ENCODE measurements around the gene LDLRAD4. TPM values are rescaled to one million over a fixed set of nuclear protein-coding genes. Genes with fewer than 3 reads are reported as not detected.

LDLRAD4 gene
- total RNA-seq, 1 donor from 2014 or later, result 18.3 TPM

DNA sequence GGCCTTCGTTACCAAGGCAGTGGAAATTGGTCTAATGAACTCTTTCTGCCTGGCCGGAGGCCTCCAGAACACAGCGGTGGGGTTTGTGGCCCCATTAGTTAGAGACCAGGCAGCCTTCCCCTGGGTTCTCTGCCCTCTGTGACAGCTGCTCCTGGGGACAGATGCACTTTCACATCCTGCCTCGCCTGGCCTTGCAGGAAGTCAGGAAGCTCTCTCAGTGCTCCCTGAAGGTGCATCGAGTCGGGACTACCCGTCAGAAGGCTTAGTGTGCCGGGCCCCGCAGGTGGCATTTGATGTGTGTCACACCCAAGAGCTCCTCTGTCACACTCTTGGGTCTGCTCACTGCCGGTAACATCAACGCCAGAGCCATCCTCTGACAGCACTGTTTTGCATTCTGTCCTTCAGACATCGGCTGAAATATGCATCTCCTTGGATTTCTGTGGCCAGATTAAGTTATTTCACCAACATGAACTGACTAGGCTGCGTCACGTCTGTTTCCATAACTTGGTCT, 158.3 kb downstream of the LDLRAD4 start:
- H3K9ac ChIP-seq (ENCODE audit: low read depth in 1 of 3, low read length in 3 of 3), result no peak overlapping the region
- H3K27me3 ChIP-seq (ENCODE audit: control insufficient read depth in 3 of 3, insufficient read depth in 3 of 3, low read length in 3 of 3), result no peaks in the 10 kb centered on the region
- peak overlapping the region; percentile 41 for H3K27ac ChIP-seq (ENCODE audit: low read depth, low read length)
- no peaks in the 10 kb centered on the region for H3K9me3 ChIP-seq (ENCODE audit: control insufficient read depth in 3 of 3, low read length in 3 of 3)
- H3K4me1 ChIP-seq (ENCODE audit: control insufficient read depth in 3 of 3, insufficient read depth in 3 of 3, low read length in 3 of 3), result peaks cover 37 to 68% (median 58%) of the 10 kb centered on the region in 3 donors
- no peaks in the 10 kb centered on the region for H3K36me3 ChIP-seq (ENCODE audit: control insufficient read depth in 3 of 3, insufficient read depth in 3 of 3, low read length in 3 of 3)
- peak overlapping the region in 1 of 3 donors; percentile 6 for H3K4me3 ChIP-seq (ENCODE audit: low read length in 3 of 3)

DNA sequence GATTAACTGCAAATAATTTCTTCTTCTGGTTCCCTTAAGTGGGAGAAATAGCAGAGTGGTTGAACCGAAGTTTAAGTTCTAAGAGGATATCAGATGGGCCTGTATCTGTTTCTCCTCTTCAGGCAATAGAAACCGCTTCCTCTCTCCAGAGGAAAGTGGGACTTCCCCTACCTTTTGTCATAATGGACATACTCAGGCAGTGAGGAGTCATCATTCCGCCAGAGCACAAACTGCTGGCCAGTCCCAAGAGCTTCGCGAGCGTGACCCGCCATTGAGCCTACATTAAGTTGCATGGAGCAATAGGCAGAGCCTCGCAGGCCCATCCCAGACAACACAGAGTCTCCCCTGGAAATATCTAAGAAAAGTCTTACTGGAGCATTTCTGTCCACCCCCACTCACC, 158.9 kb downstream of the LDLRAD4 start:
- H3K27me3 ChIP-seq (ENCODE audit: control insufficient read depth in 3 of 3, insufficient read depth in 3 of 3, low read length in 3 of 3), result no peaks in the 10 kb centered on the region

GRCh38 chr18:13378150-13378549, 159.6 kb downstream of the LDLRAD4 start:
- Histone ChIP-seq H3K27ac (ENCODE audit: low read depth, low read length) (peak overlapping the region; percentile 41), H3K4me3 (ENCODE audit: low read length in 3 of 3) (no peak overlapping the region), H3K36me3 (ENCODE audit: control insufficient read depth in 3 of 3, insufficient read depth in 3 of 3, low read length in 3 of 3) (no peaks in the 10 kb centered on the region), H3K9me3 (ENCODE audit: control insufficient read depth in 3 of 3, low read length in 3 of 3) (no peaks in the 10 kb centered on the region), H3K9ac (ENCODE audit: low read depth in 1 of 3, low read length in 3 of 3) (no peak overlapping the region), H3K27me3 (ENCODE audit: control insufficient read depth in 3 of 3, insufficient read depth in 3 of 3, low read length in 3 of 3) (no peaks in the 10 kb centered on the region), H3K4me1 (ENCODE audit: control insufficient read depth in 3 of 3, insufficient read depth in 3 of 3, low read length in 3 of 3) (peaks cover 42 to 76% (median 66%) of the 10 kb centered on the region in 3 donors)

More for the DNA sequence above, 158.9 kb downstream of the LDLRAD4 start:
- Histone ChIP-seq H3K4me3 (ENCODE audit: low read length in 3 of 3) (no peak overlapping the region), H3K4me1 (ENCODE audit: control insufficient read depth in 3 of 3, insufficient read depth in 3 of 3, low read length in 3 of 3) (peaks cover 36 to 69% (median 60%) of the 10 kb centered on the region in 3 donors), H3K9me3 (ENCODE audit: control insufficient read depth in 3 of 3, low read length in 3 of 3) (no peaks in the 10 kb centered on the region), H3K36me3 (ENCODE audit: control insufficient read depth in 3 of 3, insufficient read depth in 3 of 3, low read length in 3 of 3) (no peaks in the 10 kb centered on the region), H3K27ac (ENCODE audit: low read depth, low read length) (peak overlapping the region; percentile 41), H3K9ac (ENCODE audit: low read depth in 1 of 3, low read length in 3 of 3) (no peak overlapping the region)

DNA sequence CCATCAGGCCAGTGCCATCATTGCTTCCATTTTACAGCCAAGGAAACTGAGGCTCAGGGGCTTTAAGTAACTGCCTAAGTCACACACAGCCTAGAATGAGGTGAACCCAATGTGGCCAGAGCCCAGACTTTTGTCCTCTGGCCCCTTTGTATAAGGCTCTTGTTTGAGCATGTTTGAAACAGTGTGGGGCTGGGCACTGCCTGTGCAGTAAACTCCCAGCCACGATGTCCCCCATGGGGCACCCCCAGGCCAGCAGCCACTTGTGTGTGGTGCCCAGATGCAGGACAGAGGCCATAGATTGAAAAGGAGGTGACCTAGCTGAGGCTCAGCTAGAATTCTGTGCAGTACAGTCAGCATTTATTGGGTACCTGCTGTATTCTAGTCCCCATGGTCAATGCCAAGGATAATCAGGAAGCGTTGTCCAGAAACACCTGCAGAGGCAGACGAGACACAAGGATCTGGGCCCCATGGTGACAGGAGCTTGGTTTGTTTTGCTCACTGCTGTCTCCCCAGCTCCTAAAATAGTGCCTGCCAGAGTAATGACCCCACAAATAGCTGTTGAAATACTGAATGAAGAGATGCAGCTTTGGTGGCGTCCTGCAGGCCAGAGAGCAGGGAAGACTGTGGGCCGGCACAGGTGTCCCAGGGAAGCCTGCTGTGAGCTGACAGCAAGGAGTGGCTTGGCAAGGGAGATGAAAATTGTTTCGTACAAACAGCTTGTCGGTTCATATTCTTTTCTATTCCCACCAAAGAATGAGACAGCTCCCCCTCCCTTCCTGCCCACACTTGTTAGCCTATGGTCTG, 160.7 kb downstream of the LDLRAD4 start:
- H3K4me3 ChIP-seq (ENCODE audit: low read length in 3 of 3), result no peak overlapping the region

DNA sequence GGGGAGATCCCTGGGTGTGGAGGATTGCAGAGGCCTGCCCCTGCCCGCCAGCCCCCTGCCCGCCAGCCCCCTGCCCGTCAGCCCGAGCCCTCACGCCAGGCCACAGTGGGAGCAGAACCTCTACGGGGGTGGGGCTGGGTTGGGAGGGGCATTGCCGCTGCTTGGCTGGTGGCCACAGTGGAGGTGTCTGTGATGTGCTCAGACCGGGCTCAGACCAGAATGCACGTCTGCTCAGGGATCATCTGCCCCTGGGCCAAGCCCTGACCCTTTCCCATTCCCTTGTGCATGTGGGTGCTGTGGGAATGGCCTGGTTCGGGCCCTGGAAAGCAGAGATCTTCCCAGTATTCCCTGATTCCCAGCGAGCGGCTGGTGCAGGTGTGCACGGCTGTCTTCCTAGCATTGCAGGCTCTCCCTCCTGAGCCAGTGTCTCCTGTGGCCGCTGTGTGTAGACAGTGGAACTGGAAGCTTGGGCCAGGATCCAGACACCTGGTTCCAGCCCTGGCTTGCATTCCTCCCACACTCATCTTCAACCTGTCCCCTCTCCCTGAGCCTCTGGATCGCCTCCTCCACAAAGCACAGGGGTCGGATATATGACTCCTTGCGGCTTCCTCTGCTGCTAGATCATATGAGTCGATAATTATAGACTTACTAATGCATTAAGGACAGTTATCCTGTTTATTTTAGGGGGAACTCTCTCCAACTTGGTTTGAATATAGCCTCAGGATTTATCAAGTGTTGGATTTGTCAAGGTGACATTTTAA, 161.6 kb downstream of the LDLRAD4 start:
- Histone ChIP-seq H3K27me3 (ENCODE audit: control insufficient read depth in 3 of 3, insufficient read depth in 3 of 3, low read length in 3 of 3) (no peaks in the 10 kb centered on the region), H3K36me3 (ENCODE audit: control insufficient read depth in 3 of 3, insufficient read depth in 3 of 3, low read length in 3 of 3) (no peaks in the 10 kb centered on the region), H3K4me3 (ENCODE audit: low read length in 3 of 3) (peak overlapping the region in 1 of 3 donors; percentile 41), H3K4me1 (ENCODE audit: control insufficient read depth in 3 of 3, insufficient read depth in 3 of 3, low read length in 3 of 3) (peaks cover 38 to 74% (median 67%) of the 10 kb centered on the region in 3 donors), H3K27ac (ENCODE audit: low read depth, low read length) (peak overlapping the region; percentile 82), H3K9ac (ENCODE audit: low read depth in 1 of 3, low read length in 3 of 3) (peak overlapping the region in 1 of 3 donors; percentile 64), H3K9me3 (ENCODE audit: control insufficient read depth in 3 of 3, low read length in 3 of 3) (no peaks in the 10 kb centered on the region)

More for the DNA sequence above, 160.7 kb downstream of the LDLRAD4 start:
- H3K9me3 ChIP-seq (ENCODE audit: control insufficient read depth in 3 of 3, low read length in 3 of 3), result no peaks in the 10 kb centered on the region
- peak overlapping the region in 1 of 3 donors; percentile 58 for H3K9ac ChIP-seq (ENCODE audit: low read depth in 1 of 3, low read length in 3 of 3)
- H3K27me3 ChIP-seq (ENCODE audit: control insufficient read depth in 3 of 3, insufficient read depth in 3 of 3, low read length in 3 of 3), result no peaks in the 10 kb centered on the region
- H3K4me1 ChIP-seq (ENCODE audit: control insufficient read depth in 3 of 3, insufficient read depth in 3 of 3, low read length in 3 of 3), result peaks cover 46 to 82% (median 71%) of the 10 kb centered on the region in 3 donors
- H3K36me3 ChIP-seq (ENCODE audit: control insufficient read depth in 3 of 3, insufficient read depth in 3 of 3, low read length in 3 of 3), result no peaks in the 10 kb centered on the region
- H3K27ac ChIP-seq (ENCODE audit: low read depth, low read length), result peak overlapping the region; percentile 16

- no peak overlapping the region for H3K9ac ChIP-seq (ENCODE audit: low read depth in 1 of 3, low read length in 3 of 3)
- H3K4me3 ChIP-seq (ENCODE audit: low read length in 3 of 3), result no peak overlapping the region
- no peaks in the 10 kb centered on the region for H3K27me3 ChIP-seq (ENCODE audit: control insufficient read depth in 3 of 3, insufficient read depth in 3 of 3, low read length in 3 of 3)
- H3K9me3 ChIP-seq (ENCODE audit: control insufficient read depth in 3 of 3, low read length in 3 of 3), result no peaks in the 10 kb centered on the region
- H3K36me3 ChIP-seq (ENCODE audit: control insufficient read depth in 3 of 3, insufficient read depth in 3 of 3, low read length in 3 of 3), result no peaks in the 10 kb centered on the region
- H3K4me1 ChIP-seq (ENCODE audit: control insufficient read depth in 3 of 3, insufficient read depth in 3 of 3, low read length in 3 of 3), result peaks cover 37 to 69% (median 63%) of the 10 kb centered on the region in 3 donors
- H3K27ac ChIP-seq (ENCODE audit: low read depth, low read length), result peak overlapping the region; percentile 82
Observed at GRCh38 chr18:13380691-13381070, 162.1 kb downstream of the LDLRAD4 start.

- Histone ChIP-seq H3K27ac (ENCODE audit: low read depth, low read length) (peak overlapping the region; percentile 82), H3K4me1 (ENCODE audit: control insufficient read depth in 3 of 3, insufficient read depth in 3 of 3, low read length in 3 of 3) (peaks cover 37 to 66% (median 61%) of the 10 kb centered on the region in 3 donors)
Observed at GRCh38 chr18:13381331-13381730, 162.8 kb downstream of the LDLRAD4 start.

GRCh38 chr18:13381944-13382365, 163.4 kb downstream of the LDLRAD4 start:
- H3K4me1 ChIP-seq (ENCODE audit: control insufficient read depth in 3 of 3, insufficient read depth in 3 of 3, low read length in 3 of 3), result peaks cover 37 to 63% (median 56%) of the 10 kb centered on the region in 3 donors
- H3K27ac ChIP-seq (ENCODE audit: low read depth, low read length), result peak overlapping the region; percentile 82
- H3K4me3 ChIP-seq (ENCODE audit: low read length in 3 of 3), result peak overlapping the region; percentile 34 to 53 (median 38)
- no peaks in the 10 kb centered on the region for H3K36me3 ChIP-seq (ENCODE audit: control insufficient read depth in 3 of 3, insufficient read depth in 3 of 3, low read length in 3 of 3)
- no peaks in the 10 kb centered on the region for H3K9me3 ChIP-seq (ENCODE audit: control insufficient read depth in 3 of 3, low read length in 3 of 3)
- H3K9ac ChIP-seq (ENCODE audit: low read depth in 1 of 3, low read length in 3 of 3), result peak overlapping the region; percentile 1 to 75 (median 41)
- H3K27me3 ChIP-seq (ENCODE audit: control insufficient read depth in 3 of 3, insufficient read depth in 3 of 3, low read length in 3 of 3), result no peaks in the 10 kb centered on the region

More at GRCh38 chr18:13381331-13381730, 162.8 kb downstream of the LDLRAD4 start:
- Histone ChIP-seq H3K4me3 (ENCODE audit: low read length in 3 of 3) (peak overlapping the region; percentile 26 to 53 (median 34)), H3K9ac (ENCODE audit: low read depth in 1 of 3, low read length in 3 of 3) (peak overlapping the region in 1 of 3 donors; percentile 41), H3K36me3 (ENCODE audit: control insufficient read depth in 3 of 3, insufficient read depth in 3 of 3, low read length in 3 of 3) (no peaks in the 10 kb centered on the region), H3K27me3 (ENCODE audit: control insufficient read depth in 3 of 3, insufficient read depth in 3 of 3, low read length in 3 of 3) (no peaks in the 10 kb centered on the region), H3K9me3 (ENCODE audit: control insufficient read depth in 3 of 3, low read length in 3 of 3) (no peaks in the 10 kb centered on the region)

DNA sequence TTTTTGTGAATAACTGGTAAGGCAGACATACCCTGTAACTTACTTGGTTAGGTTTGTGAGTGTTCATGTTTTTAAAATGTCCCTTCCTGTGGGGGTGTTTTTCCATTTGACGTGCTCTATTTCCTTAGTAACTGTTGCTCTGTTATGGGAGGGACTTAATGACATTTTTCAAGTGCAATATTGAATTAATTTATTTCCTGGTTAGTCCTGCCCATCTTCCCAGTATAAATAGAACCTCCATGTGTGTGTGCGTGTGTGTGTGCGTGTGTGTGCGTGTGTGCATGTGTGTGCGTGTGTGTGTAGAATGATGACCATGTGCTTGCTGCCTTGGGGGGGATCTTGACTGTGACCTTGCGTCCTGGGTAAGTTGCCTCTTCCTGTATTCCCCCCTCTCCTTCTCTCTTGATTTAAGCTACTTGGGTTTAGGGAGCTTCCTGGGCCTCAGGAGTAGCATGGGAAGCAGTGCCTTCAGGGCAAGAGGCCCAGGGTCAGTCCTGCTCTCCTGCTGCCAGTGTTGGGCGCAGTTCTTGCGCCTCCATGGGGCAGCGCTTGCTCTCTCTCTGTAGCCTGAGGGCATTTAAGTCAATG, 163.9 kb downstream of the LDLRAD4 start:
- Histone ChIP-seq H3K4me3 (ENCODE audit: low read length in 3 of 3) (peak overlapping the region; percentile 1 to 54 (median 38)), H3K27me3 (ENCODE audit: control insufficient read depth in 3 of 3, insufficient read depth in 3 of 3, low read length in 3 of 3) (no peaks in the 10 kb centered on the region), H3K9ac (ENCODE audit: low read depth in 1 of 3, low read length in 3 of 3) (peak overlapping the region; percentile 41 to 75 (median 51)), H3K36me3 (ENCODE audit: control insufficient read depth in 3 of 3, insufficient read depth in 3 of 3, low read length in 3 of 3) (peaks cover 0 to 1% (median 0%) of the 10 kb centered on the region in 3 donors), H3K9me3 (ENCODE audit: control insufficient read depth in 3 of 3, low read length in 3 of 3) (no peaks in the 10 kb centered on the region), H3K27ac (ENCODE audit: low read depth, low read length) (peak overlapping the region; percentile 82), H3K4me1 (ENCODE audit: control insufficient read depth in 3 of 3, insufficient read depth in 3 of 3, low read length in 3 of 3) (peaks cover 37 to 59% (median 52%) of the 10 kb centered on the region in 3 donors)

Data from skeletal muscle tissue (tissue), 4 donors.